ENCODE results near the gene DYNLL2.
A peak's percentile ranks its signal among the peaks of the same experiment; 100 is the strongest.

Gene DYNLL2

DNA sequence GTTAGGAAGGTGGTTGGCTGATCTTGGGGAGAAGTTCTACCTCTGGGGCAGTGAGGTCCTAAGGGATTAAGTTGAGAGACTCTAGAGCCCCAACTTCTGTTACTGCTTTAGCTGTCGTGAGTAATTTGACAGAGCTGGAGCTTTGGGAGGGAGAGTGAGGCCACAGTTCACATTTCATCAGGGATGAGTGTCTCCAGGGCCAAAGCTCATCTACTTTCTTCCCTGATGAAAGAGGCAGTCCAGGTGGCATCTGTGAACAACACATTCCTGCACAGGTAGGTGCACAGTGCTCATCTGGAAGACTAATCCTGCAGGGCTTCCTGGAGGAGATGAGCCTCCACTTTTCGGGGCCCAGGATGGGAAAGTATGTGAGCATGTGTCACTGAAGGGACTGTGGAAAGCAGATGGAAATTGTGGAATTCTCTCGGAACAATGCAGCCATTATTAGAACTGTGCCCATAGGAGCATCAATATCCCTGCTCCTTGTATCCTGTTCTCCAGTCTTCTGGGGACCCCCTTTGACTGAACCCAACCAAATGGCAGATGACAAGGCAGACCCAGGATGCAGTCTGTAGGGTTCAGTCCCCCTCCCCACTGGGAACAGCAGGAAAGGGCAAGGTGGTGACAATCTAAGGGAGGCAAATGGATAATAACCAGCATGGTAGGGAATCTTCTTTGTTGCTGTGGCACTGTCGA, 9.0 kb downstream of the DYNLL2 start:
- Mint-ChIP-seq H3K4me1 (peaks cover 33% of the 10 kb centered on the region), H3K36me3 (ENCODE audit: low read depth) (peaks cover 86% of the 10 kb centered on the region), H3K4me3 (no peak overlapping the region), H3K27me3 (ENCODE audit: low read depth, poor library complexity) (peaks cover 4% of the 10 kb centered on the region), H3K9me3 (no peaks in the 10 kb centered on the region), H3K27ac (peak overlapping the region; percentile 70)
- TF ChIP-seq, protein P1, sequence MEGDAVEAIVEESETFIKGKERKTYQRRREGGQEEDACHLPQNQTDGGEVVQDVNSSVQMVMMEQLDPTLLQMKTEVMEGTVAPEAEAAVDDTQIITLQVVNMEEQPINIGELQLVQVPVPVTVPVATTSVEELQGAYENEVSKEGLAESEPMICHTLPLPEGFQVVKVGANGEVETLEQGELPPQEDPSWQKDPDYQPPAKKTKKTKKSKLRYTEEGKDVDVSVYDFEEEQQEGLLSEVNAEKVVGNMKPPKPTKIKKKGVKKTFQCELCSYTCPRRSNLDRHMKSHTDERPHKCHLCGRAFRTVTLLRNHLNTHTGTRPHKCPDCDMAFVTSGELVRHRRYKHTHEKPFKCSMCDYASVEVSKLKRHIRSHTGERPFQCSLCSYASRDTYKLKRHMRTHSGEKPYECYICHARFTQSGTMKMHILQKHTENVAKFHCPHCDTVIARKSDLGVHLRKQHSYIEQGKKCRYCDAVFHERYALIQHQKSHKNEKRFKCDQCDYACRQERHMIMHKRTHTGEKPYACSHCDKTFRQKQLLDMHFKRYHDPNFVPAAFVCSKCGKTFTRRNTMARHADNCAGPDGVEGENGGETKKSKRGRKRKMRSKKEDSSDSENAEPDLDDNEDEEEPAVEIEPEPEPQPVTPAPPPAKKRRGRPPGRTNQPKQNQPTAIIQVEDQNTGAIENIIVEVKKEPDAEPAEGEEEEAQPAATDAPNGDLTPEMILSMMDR (IDR thresholded peaks at IDR 0.05): no peak
- DNase-seq: no peak

DNA sequence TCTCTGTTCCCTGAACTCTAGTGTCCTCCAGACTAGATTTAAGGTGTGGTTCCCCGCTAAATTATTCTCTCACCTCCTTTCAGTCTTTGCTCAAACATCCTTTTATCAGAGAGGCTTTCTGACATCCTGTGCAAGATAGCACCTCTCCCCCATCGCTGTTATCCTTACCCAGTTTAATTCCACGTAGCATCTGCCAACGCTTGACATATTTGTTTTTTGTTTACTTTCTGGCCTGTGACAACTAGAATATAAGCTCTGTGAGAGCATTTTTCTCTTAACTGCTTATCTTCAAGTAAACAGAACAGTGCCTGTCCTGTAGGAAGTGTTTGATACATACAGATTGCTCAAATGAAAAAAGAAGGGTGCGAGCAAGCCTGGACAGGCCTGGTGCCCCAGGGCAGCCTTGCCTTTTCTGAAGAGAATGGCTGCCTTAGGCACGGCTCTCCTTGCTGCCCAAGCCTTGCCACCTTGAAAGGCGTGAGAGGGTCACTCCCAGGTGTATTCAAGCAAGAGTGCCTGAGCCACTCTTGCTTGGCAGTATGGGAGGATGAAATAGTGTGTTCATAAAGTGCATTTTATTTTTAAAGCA, 9.7 kb downstream of the DYNLL2 start:
- Mint-ChIP-seq H3K27ac (peak overlapping the region; percentile 70), H3K36me3 (ENCODE audit: low read depth) (peaks cover 79% of the 10 kb centered on the region), H3K27me3 (ENCODE audit: low read depth, poor library complexity) (peaks cover under 1% of the 10 kb centered on the region), H3K9me3 (no peaks in the 10 kb centered on the region), H3K4me3 (no peak overlapping the region), H3K4me1 (peaks cover 26% of the 10 kb centered on the region)
- DNase-seq: no peak
- TF ChIP-seq, protein P1 (IDR thresholded peaks at IDR 0.05): no peak

DNA sequence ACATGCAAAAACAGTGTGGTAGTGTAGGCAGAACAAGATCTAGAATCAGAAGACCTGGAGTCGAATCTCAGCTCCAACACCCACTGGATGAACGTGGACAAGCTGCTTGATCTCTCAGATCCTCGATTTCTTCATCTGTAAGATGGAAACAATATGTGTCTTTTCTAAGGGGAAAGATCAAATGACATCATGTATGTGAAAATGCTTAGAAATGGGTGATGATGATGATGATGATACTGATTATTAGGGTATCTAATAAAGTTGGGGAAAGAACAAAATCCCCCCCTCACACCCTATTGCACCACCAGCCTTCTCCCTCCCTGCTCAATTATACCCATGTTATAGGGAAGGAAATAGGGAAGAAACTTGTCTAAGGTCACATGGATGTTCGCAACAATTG, 10.9 kb downstream of the DYNLL2 start:
- H3K27me3 Mint-ChIP-seq (ENCODE audit: low read depth, poor library complexity): peaks cover under 1% of the 10 kb centered on the region
- no peaks in the 10 kb centered on the region for H3K9me3 Mint-ChIP-seq
- DNase-seq: no peak
- H3K36me3 Mint-ChIP-seq (ENCODE audit: low read depth): peaks cover 67% of the 10 kb centered on the region
- H3K4me1 Mint-ChIP-seq: peaks cover 14% of the 10 kb centered on the region
- TF ChIP-seq, protein P1 (IDR thresholded peaks at IDR 0.05): no peak
- peak overlapping the region; percentile 18 for H3K27ac Mint-ChIP-seq
- H3K4me3 Mint-ChIP-seq: no peak overlapping the region

DNA sequence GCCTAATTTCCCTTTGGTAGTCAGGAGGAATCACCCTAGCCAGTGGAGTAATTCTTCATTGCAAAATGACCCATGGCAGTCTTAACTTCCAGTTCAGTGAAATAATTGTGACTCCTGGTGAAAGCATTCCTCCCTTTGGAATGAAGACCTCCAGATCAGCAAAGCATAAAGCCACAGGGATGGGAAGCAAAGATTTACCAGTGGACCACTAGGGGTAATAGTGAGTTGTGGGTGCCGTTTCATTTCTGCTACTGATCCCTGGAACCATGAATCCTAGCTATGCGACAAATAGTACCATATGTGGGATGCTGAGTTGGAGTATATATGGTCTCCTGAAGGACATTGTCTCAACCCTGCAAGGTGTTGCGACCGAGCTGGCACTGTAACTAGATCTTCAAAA, 13.7 kb downstream of the DYNLL2 start:
- no peaks in the 10 kb centered on the region for H3K9me3 Mint-ChIP-seq
- H3K27me3 Mint-ChIP-seq (ENCODE audit: low read depth, poor library complexity): peaks cover 3% of the 10 kb centered on the region
- peaks cover 39% of the 10 kb centered on the region for H3K36me3 Mint-ChIP-seq (ENCODE audit: low read depth)
- H3K27ac Mint-ChIP-seq: no peak overlapping the region
- no peaks in the 10 kb centered on the region for H3K4me1 Mint-ChIP-seq
- no peak overlapping the region for H3K4me3 Mint-ChIP-seq
- DNase-seq: no peak
- TF ChIP-seq, protein P1 (IDR thresholded peaks at IDR 0.05): peak; percentile 6

DNA sequence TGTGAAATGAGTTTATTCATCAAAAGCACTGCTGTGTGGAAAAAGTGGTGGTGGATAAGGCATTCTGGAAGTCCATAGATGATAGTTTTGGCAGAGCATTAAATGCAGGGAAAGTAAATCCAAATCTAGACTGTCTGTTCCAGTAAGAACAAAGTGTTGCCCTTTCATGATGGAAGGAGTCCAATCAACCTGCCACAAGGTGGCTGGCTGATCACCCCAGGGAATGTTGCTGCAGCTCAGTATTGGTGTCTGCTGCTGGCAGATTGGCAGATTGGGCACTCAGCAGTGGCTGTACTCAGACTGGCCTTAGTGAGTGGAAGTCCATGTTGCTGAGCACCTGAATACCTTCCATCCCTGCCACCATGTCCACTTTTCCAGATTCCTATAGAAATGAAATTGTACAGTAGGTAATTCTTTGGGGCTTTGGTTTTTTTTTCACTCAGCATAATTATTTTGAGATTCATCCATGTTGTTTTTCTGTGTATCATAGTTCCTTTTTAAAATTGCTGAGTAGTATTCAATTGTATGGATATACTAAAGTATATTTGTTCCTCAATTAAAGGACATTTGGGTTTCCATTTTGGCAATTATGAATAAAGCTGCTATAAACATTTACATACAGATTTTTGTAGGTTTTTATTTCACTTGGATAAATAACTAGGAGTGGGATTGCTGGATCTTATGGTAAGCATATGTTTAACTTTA, 14.3 kb downstream of the DYNLL2 start:
- TF ChIP-seq, protein P1 (IDR thresholded peaks at IDR 0.05): no peak
- Mint-ChIP-seq H3K4me1 (no peaks in the 10 kb centered on the region), H3K36me3 (ENCODE audit: low read depth) (peaks cover 33% of the 10 kb centered on the region), H3K4me3 (no peak overlapping the region), H3K27ac (no peak overlapping the region), H3K27me3 (ENCODE audit: low read depth, poor library complexity) (peaks cover 3% of the 10 kb centered on the region), H3K9me3 (no peaks in the 10 kb centered on the region)
- DNase-seq: no peak
